Panc1 (cell line): ENCODE data around the gene MAP3K1. TPM values are rescaled to one million over a fixed set of nuclear protein-coding genes. Genes with fewer than 3 reads are reported as not detected.

ENCODE experiments used
- ATAC-seq: fragments of 200-7000 bp; cut with Tn5 transposase; 2 replicates; pipeline ENCODE4 v1.9.1; 2020; ENCODE audit warnings: mild to moderate bottlenecking, moderate library complexity
- BruUV-seq: library from RNA; stranded (reverse); fragments of 400-500 nt; replicated peaks from 2 replicates; lab custom pipeline; 2021; lab: Mats Ljungman, UMichigan
- CTCF ChIA-PET: fragments of 300-600 bp; sonication (Branson Sonifier 250); formaldehyde crosslinking; loops from one replicate; lab custom pipeline; 2022; ENCODE audit warnings: antibody characterized with exemption; lab: Charles Lee
- POLR2A ChIA-PET: fragments of 300-600 bp; sonication (Branson Sonifier 250); formaldehyde crosslinking; loops from one replicate; lab custom pipeline; 2022; ENCODE audit warnings: antibody characterized with exemption; lab: Charles Lee
- DNase-seq: peaks from one replicate; pipeline ENCODE4 v3.0.0-alpha.2; 2010; ENCODE audit warnings: low read depth, low spot score
- H3K27ac ChIP-seq: 2 replicates; pipeline ENCODE4 v1.5.1; 2011; ENCODE audit warnings: mild to moderate bottlenecking, low read length, inconsistent platforms
- H3K27me3 ChIP-seq: fragments of 200-500 bp; sonication (Bioruptor generic); 2 replicates; pipeline ENCODE4 v1.6.0; 2014; ENCODE audit warnings: low read length, inconsistent platforms; ENCODE audit not compliant: control insufficient read depth, insufficient read depth
- H3K36me3 ChIP-seq: fragments of 200-500 bp; sonication (Bioruptor generic); 2 replicates; pipeline ENCODE4 v1.5.1; 2014; ENCODE audit warnings: inconsistent platforms, mild to moderate bottlenecking, low read length, moderate library complexity; ENCODE audit not compliant: control insufficient read depth, insufficient read depth
- H3K4me1 ChIP-seq: 2 replicates; pipeline ENCODE4 v1.5.1; 2011; ENCODE audit warnings: inconsistent platforms, mild to moderate bottlenecking, low read length, moderate library complexity; ENCODE audit not compliant: control insufficient read depth, insufficient read depth
- H3K4me3 ChIP-seq, 2 experiments: 2 replicates each; pipeline ENCODE4 v1.5.1; 2011 to 2012; ENCODE audit warnings: low read depth in 2 of 2, low read length in 2 of 2, mild to moderate bottlenecking in 2 of 2, inconsistent platforms in 1 of 2, moderate library complexity in 1 of 2
- H3K9me3 ChIP-seq: fragments of 200-500 bp; sonication (Bioruptor generic); 2 replicates; pipeline ENCODE4 v1.5.1; 2014; ENCODE audit warnings: low read depth, mild to moderate bottlenecking, inconsistent platforms, low read length, moderate library complexity; ENCODE audit not compliant: control insufficient read depth, insufficient read depth
- CTCF ChIP-seq: fragments of 450-650 bp; IDR thresholded peaks from 2 replicates; pipeline ENCODE4 v1.5.1; 2017; ENCODE audit warnings: mild to moderate bottlenecking
- POLR2AphosphoS5 ChIP-seq: IDR thresholded peaks from 2 replicates; pipeline ENCODE4 v1.6.1; 2012; ENCODE audit warnings: mild to moderate bottlenecking, low read depth, low read length, moderate library complexity
- SIN3A ChIP-seq: IDR thresholded peaks from 2 replicates; pipeline ENCODE4 v1.6.1; 2012; ENCODE audit warnings: low read depth, mild to moderate bottlenecking, low read length, moderate library complexity, borderline replicate concordance; ENCODE audit not compliant: insufficient read depth
- TCF7L2 ChIP-seq: IDR thresholded peaks from 2 replicates; pipeline ENCODE4 v1.6.1; 2011; ENCODE audit warnings: mild to moderate bottlenecking, low read depth, low read length, inconsistent platforms
- in situ Hi-C: cut with HindIII; loops from 2 replicates; pipeline ENCODE4 v1.10.0; 2016; ENCODE audit warnings: low sequenced_read_pairs, low pct_unique_long_range_greater_than_20kb
- intact Hi-C: fragments of 100-400 bp; cut with micrococcal nuclease; formaldehyde crosslinking; loops from one replicate; pipeline ENCODE4 v1.10.0; 2022; ENCODE audit not compliant: unreplicated experiment
- total RNA-seq: library from RNA; stranded (reverse); gene quantifications from one replicate; pipeline ENCODE4 v1.2.1, GENCODE V29; 2021; ENCODE audit not compliant: unreplicated experiment
- TF ChIP-seq, protein P1 (sequence below), 2 experiments: IDR thresholded peaks; 2 replicates each; pipeline ENCODE4 v1.6.1; 2011 to 2012; ENCODE audit warnings: low read depth in 2 of 2, control low read depth in 1 of 2, low read length in 1 of 2, mild to moderate bottlenecking in 1 of 2, moderate library complexity in 1 of 2; ENCODE audit not compliant: insufficient read depth in 1 of 2

Gene MAP3K1
- total RNA-seq, 1 experiment from 2014 or later = 6.2 TPM

- no peaks in the 10 kb centered on the region for H3K27me3 ChIP-seq
- TF ChIP-seq POLR2AphosphoS5 (no peak), SIN3A (no peak), TCF7L2 (no peak), CTCF (no peak)
- no TSS peak for BruUV-seq
- H3K9me3 ChIP-seq = no peaks in the 10 kb centered on the region
- DNase-seq (no peak), ATAC-seq (no peak)
- CTCF ChIA-PET = no interaction called here
- H3K27ac ChIP-seq = no peak overlapping the region
- H3K36me3 ChIP-seq = peaks cover 79% of the 10 kb centered on the region
- H3K4me1 ChIP-seq = no peaks in the 10 kb centered on the region
- H3K4me3 ChIP-seq = no peak overlapping the region
- intact Hi-C loops = no loop called here
- in situ Hi-C loops = no loop called here
- POLR2A ChIA-PET = no interaction called here
These were observed 119.0 kb downstream of the MAP3K1 start for GRCh38 chr5:56934325-56934724.

DNA sequence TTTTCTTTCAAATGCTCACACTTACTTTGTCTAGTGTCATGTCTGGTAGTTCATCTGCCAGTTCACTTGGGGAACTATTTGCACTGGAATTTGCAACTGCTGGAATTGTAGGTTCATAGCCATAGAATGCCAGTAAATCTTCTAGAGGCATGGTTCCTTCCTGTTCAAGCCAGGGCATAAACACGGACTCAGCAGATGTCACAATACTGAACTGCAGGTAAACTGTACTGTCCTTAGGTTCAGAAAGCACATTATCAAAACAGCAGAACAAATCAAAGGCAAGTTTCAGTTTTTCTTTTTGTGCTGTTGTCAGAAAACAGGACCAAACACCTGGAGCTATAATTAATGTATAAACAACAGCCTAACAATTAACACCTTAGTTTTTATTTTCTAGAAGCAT lies 123.5 kb downstream of the MAP3K1 start:
- Histone ChIP-seq H3K4me1 (no peaks in the 10 kb centered on the region), H3K27ac (no peak overlapping the region), H3K9me3 (no peaks in the 10 kb centered on the region), H3K27me3 (no peaks in the 10 kb centered on the region), H3K36me3 (peaks cover 69% of the 10 kb centered on the region), H3K4me3 (no peak overlapping the region)
- in situ Hi-C loops = no loop called here
- ATAC-seq (no peak), DNase-seq (no peak)
- TF ChIP-seq, protein P1, sequence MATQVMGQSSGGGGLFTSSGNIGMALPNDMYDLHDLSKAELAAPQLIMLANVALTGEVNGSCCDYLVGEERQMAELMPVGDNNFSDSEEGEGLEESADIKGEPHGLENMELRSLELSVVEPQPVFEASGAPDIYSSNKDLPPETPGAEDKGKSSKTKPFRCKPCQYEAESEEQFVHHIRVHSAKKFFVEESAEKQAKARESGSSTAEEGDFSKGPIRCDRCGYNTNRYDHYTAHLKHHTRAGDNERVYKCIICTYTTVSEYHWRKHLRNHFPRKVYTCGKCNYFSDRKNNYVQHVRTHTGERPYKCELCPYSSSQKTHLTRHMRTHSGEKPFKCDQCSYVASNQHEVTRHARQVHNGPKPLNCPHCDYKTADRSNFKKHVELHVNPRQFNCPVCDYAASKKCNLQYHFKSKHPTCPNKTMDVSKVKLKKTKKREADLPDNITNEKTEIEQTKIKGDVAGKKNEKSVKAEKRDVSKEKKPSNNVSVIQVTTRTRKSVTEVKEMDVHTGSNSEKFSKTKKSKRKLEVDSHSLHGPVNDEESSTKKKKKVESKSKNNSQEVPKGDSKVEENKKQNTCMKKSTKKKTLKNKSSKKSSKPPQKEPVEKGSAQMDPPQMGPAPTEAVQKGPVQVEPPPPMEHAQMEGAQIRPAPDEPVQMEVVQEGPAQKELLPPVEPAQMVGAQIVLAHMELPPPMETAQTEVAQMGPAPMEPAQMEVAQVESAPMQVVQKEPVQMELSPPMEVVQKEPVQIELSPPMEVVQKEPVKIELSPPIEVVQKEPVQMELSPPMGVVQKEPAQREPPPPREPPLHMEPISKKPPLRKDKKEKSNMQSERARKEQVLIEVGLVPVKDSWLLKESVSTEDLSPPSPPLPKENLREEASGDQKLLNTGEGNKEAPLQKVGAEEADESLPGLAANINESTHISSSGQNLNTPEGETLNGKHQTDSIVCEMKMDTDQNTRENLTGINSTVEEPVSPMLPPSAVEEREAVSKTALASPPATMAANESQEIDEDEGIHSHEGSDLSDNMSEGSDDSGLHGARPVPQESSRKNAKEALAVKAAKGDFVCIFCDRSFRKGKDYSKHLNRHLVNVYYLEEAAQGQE (IDR thresholded peaks at IDR 0.05; ENCODE audit: insufficient read depth in 1 of 2, low read depth in 2 of 2, low read length in 1 of 2) = no peak
- TF ChIP-seq CTCF (no peak), POLR2AphosphoS5 (no peak), SIN3A (no peak), TCF7L2 (no peak)
- intact Hi-C loops = no loop called here
- no TSS peak for BruUV-seq
- ChIA-PET CTCF (no interaction called here), POLR2A (no interaction called here)
